ENCODE data around the gene PTPN6. TPM values are rescaled to one million over a fixed set of nuclear protein-coding genes. Genes with fewer than 3 reads are reported as not detected.

PTPN6 gene
- total and polyA plus RNA-seq, 2 of the 13 experiments (the other 11 are each of a cell fraction or from before 2014, with no cell fraction given): 10.5 to 10.6 TPM

DNA sequence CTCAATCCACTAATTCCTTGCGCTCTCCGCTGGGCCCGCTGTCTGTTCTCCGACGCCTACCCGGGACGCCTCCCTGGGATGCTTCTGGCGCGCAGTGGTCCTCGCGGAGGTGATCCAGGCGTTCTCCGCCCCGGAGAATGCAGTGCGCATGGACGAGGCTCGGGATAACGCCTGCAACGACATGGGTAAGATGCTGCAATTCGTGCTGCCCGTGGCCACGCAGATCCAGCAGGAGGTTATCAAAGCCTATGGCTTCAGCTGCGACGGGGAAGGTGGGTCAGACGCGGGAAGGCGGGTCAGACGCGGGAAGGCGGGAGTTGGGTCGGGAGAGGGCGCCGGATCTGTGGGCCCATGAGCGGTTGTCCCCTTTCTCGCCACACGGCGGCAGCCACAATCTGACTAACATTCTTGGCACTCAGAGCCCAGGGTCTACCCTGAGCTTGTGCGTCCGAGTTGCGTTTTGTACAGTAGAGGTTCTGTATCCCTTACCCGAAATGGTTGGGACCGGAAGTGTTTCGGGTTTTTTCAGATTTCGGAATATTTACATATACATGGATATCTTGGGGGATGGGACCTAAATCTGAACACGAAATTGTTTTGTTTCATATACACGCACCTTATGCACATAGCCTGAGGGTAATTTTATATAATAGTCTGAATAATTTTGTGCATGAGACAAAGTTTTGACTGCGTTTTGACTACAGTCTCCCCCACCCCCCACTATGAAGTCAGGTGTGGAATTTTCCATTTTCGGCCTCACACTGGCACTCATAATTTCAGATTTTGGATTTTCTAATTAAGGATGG, 6.6 kb upstream of the PTPN6 start (continued):
- TF ChIP-seq CSRNP2 (CRISPR knock-in tag; conservative IDR thresholded peaks at IDR 0.05; ENCODE audit: low read depth): no peak
- TF ChIP-seq ZNF713 (CRISPR knock-in tag; IDR thresholded peaks at IDR 0.05): no peak
- TF ChIP-seq, protein P1, sequence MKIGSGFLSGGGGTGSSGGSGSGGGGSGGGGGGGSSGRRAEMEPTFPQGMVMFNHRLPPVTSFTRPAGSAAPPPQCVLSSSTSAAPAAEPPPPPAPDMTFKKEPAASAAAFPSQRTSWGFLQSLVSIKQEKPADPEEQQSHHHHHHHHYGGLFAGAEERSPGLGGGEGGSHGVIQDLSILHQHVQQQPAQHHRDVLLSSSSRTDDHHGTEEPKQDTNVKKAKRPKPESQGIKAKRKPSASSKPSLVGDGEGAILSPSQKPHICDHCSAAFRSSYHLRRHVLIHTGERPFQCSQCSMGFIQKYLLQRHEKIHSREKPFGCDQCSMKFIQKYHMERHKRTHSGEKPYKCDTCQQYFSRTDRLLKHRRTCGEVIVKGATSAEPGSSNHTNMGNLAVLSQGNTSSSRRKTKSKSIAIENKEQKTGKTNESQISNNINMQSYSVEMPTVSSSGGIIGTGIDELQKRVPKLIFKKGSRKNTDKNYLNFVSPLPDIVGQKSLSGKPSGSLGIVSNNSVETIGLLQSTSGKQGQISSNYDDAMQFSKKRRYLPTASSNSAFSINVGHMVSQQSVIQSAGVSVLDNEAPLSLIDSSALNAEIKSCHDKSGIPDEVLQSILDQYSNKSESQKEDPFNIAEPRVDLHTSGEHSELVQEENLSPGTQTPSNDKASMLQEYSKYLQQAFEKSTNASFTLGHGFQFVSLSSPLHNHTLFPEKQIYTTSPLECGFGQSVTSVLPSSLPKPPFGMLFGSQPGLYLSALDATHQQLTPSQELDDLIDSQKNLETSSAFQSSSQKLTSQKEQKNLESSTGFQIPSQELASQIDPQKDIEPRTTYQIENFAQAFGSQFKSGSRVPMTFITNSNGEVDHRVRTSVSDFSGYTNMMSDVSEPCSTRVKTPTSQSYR (CRISPR knock-in tag; IDR thresholded peaks at IDR 0.05; ENCODE audit: borderline replicate concordance): no peak
- peak; percentile 65; the same call in 1 of the 2 replicates for TF ChIP-seq ETV5 (CRISPR knock-in tag; IDR thresholded peaks at IDR 0.05; ENCODE audit: borderline replicate concordance)
- peak; percentile 22; the same call in 1 of the 2 replicates for TF ChIP-seq ARNT2 (CRISPR knock-in tag; IDR thresholded peaks at IDR 0.05; ENCODE audit: low read depth)
- peak; percentile 94; the same call in 1 of the 2 replicates for TF ChIP-seq ZFP90 (CRISPR knock-in tag; IDR thresholded peaks at IDR 0.05; ENCODE audit: borderline replicate concordance)
- peak; percentile 50; the same call in 1 of the 2 replicates for TF ChIP-seq FOSL2 (CRISPR knock-in tag; IDR thresholded peaks at IDR 0.05)
- TF ChIP-seq MED13 (CRISPR knock-in tag; IDR thresholded peaks at IDR 0.05): peak; percentile 76; the same call in 1 of the 2 replicates
- TF ChIP-seq PHF5A (CRISPR knock-in tag; IDR thresholded peaks at IDR 0.05; ENCODE audit: low read depth, unreplicated experiment): peak; percentile 67
- peak; percentile 70; the same call in 1 of the 2 replicates for TF ChIP-seq ZNF557 (CRISPR knock-in tag; IDR thresholded peaks at IDR 0.05)
- no peak for TF ChIP-seq KMT2A (CRISPR knock-in tag; IDR thresholded peaks at IDR 0.05)
- TF ChIP-seq ZHX2 (IDR thresholded peaks at IDR 0.05; ENCODE audit: low read depth): peak; percentile 16; the same call in 1 of the 2 replicates
- TF ChIP-seq ZHX2 (CRISPR knock-in tag; IDR thresholded peaks at IDR 0.05; ENCODE audit: borderline replicate concordance): no peak
- TF ChIP-seq ZNF10 (CRISPR knock-in tag; IDR thresholded peaks at IDR 0.05; ENCODE audit: borderline replicate concordance, low read depth): no peak
- TF ChIP-seq ZNF263 (CRISPR knock-in tag; IDR thresholded peaks at IDR 0.05): peak; percentile 66; the same call in 1 of the 2 replicates
- peak; percentile 44; the same call in 1 of the 2 replicates for TF ChIP-seq ELF3 (CRISPR knock-in tag; IDR thresholded peaks at IDR 0.05)
- TF ChIP-seq ZNF350 (CRISPR knock-in tag; IDR thresholded peaks at IDR 0.05; ENCODE audit: borderline replicate concordance, low read depth): peak; percentile 69; the same call in 1 of the 2 replicates
- TF ChIP-seq, protein P2, sequence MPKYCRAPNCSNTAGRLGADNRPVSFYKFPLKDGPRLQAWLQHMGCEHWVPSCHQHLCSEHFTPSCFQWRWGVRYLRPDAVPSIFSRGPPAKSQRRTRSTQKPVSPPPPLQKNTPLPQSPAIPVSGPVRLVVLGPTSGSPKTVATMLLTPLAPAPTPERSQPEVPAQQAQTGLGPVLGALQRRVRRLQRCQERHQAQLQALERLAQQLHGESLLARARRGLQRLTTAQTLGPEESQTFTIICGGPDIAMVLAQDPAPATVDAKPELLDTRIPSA (CRISPR knock-in tag; IDR thresholded peaks at IDR 0.05; ENCODE audit: borderline replicate concordance): no peak
